KOPT-K1 (cell line): ENCODE data around the gene DNAI4.

Source experiments
- H3K27ac ChIP-seq: fragments of 200-600 bp; sonication (generic); 2 replicates; pipeline ENCODE4 v1.5.1; 2016; ENCODE audit warnings: antibody characterized with exemption, mild to moderate bottlenecking, low read depth, low read length; ENCODE audit not compliant: poor library complexity, severe bottlenecking
- H3K36me3 ChIP-seq: fragments of 200-600 bp; sonication (generic); 2 replicates; pipeline ENCODE4 v1.5.1; 2017; ENCODE audit warnings: antibody characterized with exemption, mild to moderate bottlenecking, low read length, moderate library complexity; ENCODE audit not compliant: insufficient read depth
- H3K9me3 ChIP-seq: fragments of 200-600 bp; sonication (generic); 2 replicates; pipeline ENCODE4 v1.5.1; 2017; ENCODE audit warnings: antibody characterized with exemption, low read length, mild to moderate bottlenecking; ENCODE audit not compliant: insufficient read depth, poor library complexity, severe bottlenecking

DNAI4 gene

GRCh38 chr1:66774438-66774837, 150.2 kb downstream of the DNAI4 start:
- Histone ChIP-seq H3K36me3 (no peaks in the 10 kb centered on the region), H3K27ac (no peak overlapping the region), H3K9me3 (no peaks in the 10 kb centered on the region)

GRCh38 chr1:66773227-66773626, 151.4 kb downstream of the DNAI4 start:
- no peak overlapping the region for H3K27ac ChIP-seq
- no peaks in the 10 kb centered on the region for H3K9me3 ChIP-seq
- H3K36me3 ChIP-seq = no peaks in the 10 kb centered on the region

DNA sequence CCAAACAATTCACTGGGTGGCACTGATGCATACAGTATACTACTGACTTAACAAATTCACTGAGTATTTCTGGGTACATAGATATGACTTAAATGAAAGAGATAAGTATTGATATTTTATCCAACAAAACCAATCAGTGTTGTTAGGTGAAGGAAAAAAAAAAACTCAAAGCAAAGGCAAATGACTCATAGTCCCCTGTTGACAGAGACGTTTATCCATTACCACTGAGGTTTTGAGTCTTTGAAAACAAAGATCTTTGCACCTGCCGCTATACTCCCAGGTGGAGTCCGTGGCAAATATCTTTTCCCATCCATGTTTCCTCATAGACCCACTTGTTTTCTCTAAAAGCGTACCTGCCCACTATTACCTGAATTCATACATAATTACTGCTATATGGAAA, 154.0 kb downstream of the DNAI4 start:
- Histone ChIP-seq H3K36me3 (no peaks in the 10 kb centered on the region), H3K27ac (no peak overlapping the region), H3K9me3 (no peaks in the 10 kb centered on the region)

- Histone ChIP-seq H3K27ac (no peak overlapping the region), H3K9me3 (no peaks in the 10 kb centered on the region), H3K36me3 (no peaks in the 10 kb centered on the region)
These were observed 154.4 kb downstream of the DNAI4 start for GRCh38 chr1:66770240-66770639.

- H3K36me3 ChIP-seq = no peaks in the 10 kb centered on the region
- no peaks in the 10 kb centered on the region for H3K9me3 ChIP-seq
- H3K27ac ChIP-seq = no peak overlapping the region
These were observed 155.0 kb downstream of the DNAI4 start for GRCh38 chr1:66769512-66770229.

GRCh38 chr1:66768965-66769364, 155.7 kb downstream of the DNAI4 start:
- Histone ChIP-seq H3K9me3 (no peaks in the 10 kb centered on the region), H3K27ac (no peak overlapping the region), H3K36me3 (no peaks in the 10 kb centered on the region)

DNA sequence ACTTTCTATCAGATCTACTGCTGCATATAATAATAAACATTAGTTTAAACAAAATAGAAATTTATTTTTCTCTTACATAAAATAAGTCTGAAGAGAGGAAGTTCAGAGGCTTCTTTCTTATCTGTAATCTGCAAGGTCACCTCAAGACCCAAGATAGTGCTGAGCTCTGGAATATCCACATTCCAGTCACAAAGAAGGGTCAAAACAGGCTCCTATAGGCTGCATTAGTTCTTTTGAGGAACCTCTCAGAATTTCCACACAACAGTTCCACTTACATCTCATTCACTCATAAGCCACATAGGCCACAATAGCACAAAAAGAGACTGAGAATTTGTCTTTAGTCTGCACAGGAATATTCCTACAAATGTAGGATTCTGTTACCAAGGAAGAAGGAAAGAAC, 157.0 kb downstream of the DNAI4 start:
- H3K27ac ChIP-seq = no peak overlapping the region
- H3K36me3 ChIP-seq = no peaks in the 10 kb centered on the region
- no peaks in the 10 kb centered on the region for H3K9me3 ChIP-seq

GRCh38 chr1:66764994-66765578, 159.6 kb downstream of the DNAI4 start:
- Histone ChIP-seq H3K27ac (no peak overlapping the region), H3K36me3 (no peaks in the 10 kb centered on the region), H3K9me3 (no peaks in the 10 kb centered on the region)
